Astrocyte (in vitro differentiated cells and primary cell): ENCODE data around the gene BANF2.

ENCODE experiments used
- EZH2 ChIP-seq: IDR thresholded peaks from 2 replicates; pipeline ENCODE4 v1.6.1; 2012; ENCODE audit warnings: mild to moderate bottlenecking, low read length, inconsistent platforms; ENCODE audit not compliant: insufficient read depth
- TF ChIP-seq, protein P1 (sequence below): IDR thresholded peaks from 2 replicates; pipeline ENCODE4 v1.5.1; 2011; ENCODE audit warnings: low read depth, mild to moderate bottlenecking, inconsistent platforms, low read length, moderate library complexity; ENCODE audit not compliant: insufficient read depth

GRCh38 chr20:17732907-17733521 is 33.2 kb downstream of the BANF2 start:
- TF ChIP-seq, protein P1, sequence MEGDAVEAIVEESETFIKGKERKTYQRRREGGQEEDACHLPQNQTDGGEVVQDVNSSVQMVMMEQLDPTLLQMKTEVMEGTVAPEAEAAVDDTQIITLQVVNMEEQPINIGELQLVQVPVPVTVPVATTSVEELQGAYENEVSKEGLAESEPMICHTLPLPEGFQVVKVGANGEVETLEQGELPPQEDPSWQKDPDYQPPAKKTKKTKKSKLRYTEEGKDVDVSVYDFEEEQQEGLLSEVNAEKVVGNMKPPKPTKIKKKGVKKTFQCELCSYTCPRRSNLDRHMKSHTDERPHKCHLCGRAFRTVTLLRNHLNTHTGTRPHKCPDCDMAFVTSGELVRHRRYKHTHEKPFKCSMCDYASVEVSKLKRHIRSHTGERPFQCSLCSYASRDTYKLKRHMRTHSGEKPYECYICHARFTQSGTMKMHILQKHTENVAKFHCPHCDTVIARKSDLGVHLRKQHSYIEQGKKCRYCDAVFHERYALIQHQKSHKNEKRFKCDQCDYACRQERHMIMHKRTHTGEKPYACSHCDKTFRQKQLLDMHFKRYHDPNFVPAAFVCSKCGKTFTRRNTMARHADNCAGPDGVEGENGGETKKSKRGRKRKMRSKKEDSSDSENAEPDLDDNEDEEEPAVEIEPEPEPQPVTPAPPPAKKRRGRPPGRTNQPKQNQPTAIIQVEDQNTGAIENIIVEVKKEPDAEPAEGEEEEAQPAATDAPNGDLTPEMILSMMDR = no peak
- no peak for TF ChIP-seq EZH2
